ENCODE measurements around the gene CD58.

CD58 gene

GRCh38 chr1:116494745-116495144, 76.1 kb downstream of the CD58 start:
- no peak for TF ChIP-seq CTCF (IDR thresholded peaks at IDR 0.05)

GRCh38 chr1:116494353-116494692, 76.5 kb downstream of the CD58 start:
- TF ChIP-seq CTCF (IDR thresholded peaks at IDR 0.05): no peak

GRCh38 chr1:116493484-116494352, 77.1 kb downstream of the CD58 start:
- TF ChIP-seq CTCF (IDR thresholded peaks at IDR 0.05): no peak

- TF ChIP-seq CTCF (IDR thresholded peaks at IDR 0.05): no peak
These were observed 77.8 kb downstream of the CD58 start for GRCh38 chr1:116493036-116493435.

- no peak for TF ChIP-seq CTCF (IDR thresholded peaks at IDR 0.05)
These were observed 78.4 kb downstream of the CD58 start for GRCh38 chr1:116492358-116492811.

GRCh38 chr1:116491700-116492357, 79.0 kb downstream of the CD58 start:
- TF ChIP-seq CTCF (IDR thresholded peaks at IDR 0.05): no peak

- TF ChIP-seq CTCF (IDR thresholded peaks at IDR 0.05): no peak
These were observed 80.2 kb downstream of the CD58 start for GRCh38 chr1:116490588-116490987.

Measured in LNCAP (cell line).